ENCODE measurements around the gene FBLN2. TPM values are rescaled to one million over a fixed set of nuclear protein-coding genes. Genes with fewer than 3 reads are reported as not detected.

The FBLN2 gene
- total RNA-seq, 1 donor from 2014 or later, result 323 TPM

GRCh38 chr3:13515786-13516759 lies 32.9 kb upstream of the FBLN2 start:
- peaks cover 0 to 27% of the 10 kb centered on the region in 2 donors for H3K4me1 ChIP-seq
- no peak for TF ChIP-seq CTCF (IDR thresholded peaks at IDR 0.05)
- peak overlapping the region; percentile 62 to 77 for H3K27ac ChIP-seq
- H3K36me3 ChIP-seq, result no peaks in the 10 kb centered on the region
- H3K4me3 ChIP-seq, result no peak overlapping the region
- intact Hi-C loops (cut with DNase I), result loop anchor here (5.0 kb wide), 1 partner anchor 41 kb away; no protein-coding TSS in a partner anchor
- no peaks in the 10 kb centered on the region for H3K27me3 ChIP-seq
- DNase-seq (ENCODE audit: low spot score in 2 of 2), result no peak
- H3K9me3 ChIP-seq, result no peaks in the 10 kb centered on the region

DNA sequence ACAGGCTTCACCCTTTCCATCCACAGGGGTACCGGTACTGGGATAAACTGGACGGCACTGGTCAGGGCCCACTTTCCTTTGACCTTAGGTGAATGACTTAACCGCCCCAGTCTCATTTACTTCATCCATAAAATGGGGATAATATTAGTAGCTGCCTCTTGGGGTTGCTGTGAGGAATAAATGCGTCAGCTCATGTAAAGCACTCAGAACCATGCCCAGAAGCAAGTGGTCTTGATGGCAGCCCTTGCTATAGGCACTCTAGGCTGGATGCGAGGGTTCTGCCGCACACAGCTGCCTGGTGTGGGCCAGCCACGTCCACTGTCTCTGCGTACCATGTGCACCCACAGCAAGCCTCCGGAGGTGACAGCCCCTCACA lies 32.2 kb upstream of the FBLN2 start:
- no peaks in the 10 kb centered on the region for H3K36me3 ChIP-seq
- H3K4me3 ChIP-seq, result no peak overlapping the region
- intact Hi-C loops (cut with DNase I), result loop anchor here (5.0 kb wide), 1 partner anchor 41 kb away; no protein-coding TSS in a partner anchor
- peaks cover 0 to 27% of the 10 kb centered on the region in 2 donors for H3K4me1 ChIP-seq
- H3K9me3 ChIP-seq, result no peaks in the 10 kb centered on the region
- TF ChIP-seq CTCF (IDR thresholded peaks at IDR 0.05), result no peak
- DNase-seq (ENCODE audit: low spot score in 2 of 2), result no peak
- peak overlapping the region; percentile 62 to 77 for H3K27ac ChIP-seq
- no peaks in the 10 kb centered on the region for H3K27me3 ChIP-seq

GRCh38 chr3:13517253-13517977 lies 31.5 kb upstream of the FBLN2 start:
- intact Hi-C loops (cut with DNase I), result loop anchor here (5.0 kb wide), 1 partner anchor 40 kb away; no protein-coding TSS in a partner anchor
- Histone ChIP-seq H3K36me3 (no peaks in the 10 kb centered on the region), H3K4me3 (no peak overlapping the region), H3K27me3 (no peaks in the 10 kb centered on the region), H3K9me3 (no peaks in the 10 kb centered on the region), H3K4me1 (peaks cover 0 to 27% of the 10 kb centered on the region in 2 donors), H3K27ac (peak overlapping the region; percentile 62 to 77)
- TF ChIP-seq CTCF (IDR thresholded peaks at IDR 0.05), result no peak
- peak; percentile 36 to 78 for DNase-seq (ENCODE audit: low spot score in 2 of 2)

DNA sequence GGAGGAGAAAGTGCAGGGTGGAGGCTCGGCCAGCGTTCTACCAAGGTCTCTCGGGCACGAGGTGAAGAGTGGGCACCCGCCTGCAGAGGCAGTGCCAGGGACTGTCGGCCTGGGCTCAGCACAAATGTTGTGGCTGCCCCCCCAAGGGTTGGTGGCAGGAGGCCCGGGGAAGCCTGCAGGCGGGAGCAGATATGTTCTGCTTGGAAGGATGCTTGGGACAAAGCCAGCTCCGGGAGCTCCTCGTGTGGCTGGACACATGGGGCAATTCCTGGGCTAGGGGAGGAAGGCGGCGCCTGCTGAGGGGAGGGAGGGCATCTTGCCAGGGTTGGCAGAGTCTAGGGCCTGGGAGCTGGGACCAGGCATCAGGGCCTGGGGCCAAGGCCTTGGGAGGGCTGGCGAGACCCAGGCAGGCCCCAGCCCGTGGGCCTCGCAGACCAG lies 30.4 kb upstream of the FBLN2 start:
- DNase-seq (ENCODE audit: low spot score in 2 of 2), result peak; percentile 43 to 82
- no peak for TF ChIP-seq CTCF (IDR thresholded peaks at IDR 0.05)
- Histone ChIP-seq H3K27me3 (no peaks in the 10 kb centered on the region), H3K9me3 (no peaks in the 10 kb centered on the region), H3K4me1 (peaks cover 0 to 27% of the 10 kb centered on the region in 2 donors), H3K4me3 (no peak overlapping the region), H3K27ac (peak overlapping the region; percentile 76 to 77), H3K36me3 (no peaks in the 10 kb centered on the region)
- intact Hi-C loops (cut with DNase I), result loop anchor here (5.0 kb wide), 1 partner anchor 39 kb away; no protein-coding TSS in a partner anchor

DNA sequence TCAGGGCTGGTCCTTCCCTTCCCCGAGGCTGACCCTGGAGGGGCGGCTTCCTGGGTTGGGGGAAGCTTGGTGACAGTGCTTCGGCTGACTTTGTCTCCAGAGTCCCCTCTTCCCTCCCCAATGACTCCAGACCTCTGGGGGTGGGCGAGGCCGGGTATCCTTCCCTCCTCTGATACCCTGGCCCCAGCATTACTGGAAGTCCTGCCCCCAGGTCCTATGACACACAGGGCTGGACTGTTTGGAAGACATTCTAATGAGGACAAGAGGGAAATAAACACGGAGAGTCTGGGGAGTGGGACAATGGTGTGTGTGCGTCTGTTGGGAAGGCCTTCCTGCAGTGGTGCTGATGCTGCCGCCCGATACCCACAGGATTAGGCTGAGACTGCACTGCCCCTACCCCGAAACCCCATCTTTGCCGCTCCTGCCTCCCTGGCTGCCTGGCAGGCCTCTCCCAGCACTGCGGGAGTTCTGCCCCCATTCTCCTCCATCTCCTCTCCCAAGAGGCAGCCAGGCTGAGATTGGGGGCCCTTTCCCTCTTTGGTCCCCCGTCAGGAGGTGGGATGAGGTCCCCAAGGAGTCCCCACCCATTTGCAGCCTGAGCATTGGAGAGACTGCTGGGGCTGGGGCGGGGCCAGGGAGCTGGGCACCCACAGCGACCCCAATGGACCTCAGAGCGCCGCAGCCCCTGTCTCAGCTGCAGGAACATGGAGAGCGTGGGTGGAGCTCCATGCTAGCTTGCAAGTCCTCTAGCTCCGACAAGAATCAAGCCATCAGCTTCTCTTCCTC lies 29.7 kb upstream of the FBLN2 start:
- H3K27me3 ChIP-seq, result no peaks in the 10 kb centered on the region
- peaks cover 0 to 27% of the 10 kb centered on the region in 2 donors for H3K4me1 ChIP-seq
- no peaks in the 10 kb centered on the region for H3K36me3 ChIP-seq
- H3K9me3 ChIP-seq, result no peaks in the 10 kb centered on the region
- no peak overlapping the region for H3K4me3 ChIP-seq
- intact Hi-C loops (cut with DNase I), result loop anchor here (5.0 kb wide), 1 partner anchor 38 kb away; no protein-coding TSS in a partner anchor
- no peak for DNase-seq (ENCODE audit: low spot score in 2 of 2)
- no peak for TF ChIP-seq CTCF (IDR thresholded peaks at IDR 0.05)
- peak overlapping the region; percentile 66 to 76 for H3K27ac ChIP-seq
